DND-41 (cell line): ENCODE data around the gene NEDD4L.

Source experiments
- ATAC-seq: fragments of 200-7000 bp; cut with Tn5 transposase; 3 replicates; pipeline ENCODE4 v1.9.1; 2021; ENCODE audit warnings: low read depth; ENCODE audit not compliant: insufficient read depth
- DNase-seq: peaks from one replicate; pipeline ENCODE4 v3.0.0-alpha.2; 2020
- H2AFZ ChIP-seq: 2 replicates; pipeline ENCODE4 v1.6.0; 2012; ENCODE audit warnings: low read depth, low read length
- H3K27ac ChIP-seq: 2 replicates; pipeline ENCODE4 v1.5.1; 2012; ENCODE audit warnings: low read length, inconsistent platforms
- H3K27me3 ChIP-seq: fragments of 200-600 bp; sonication (generic); 2 replicates; pipeline ENCODE4 v1.6.0; 2012; ENCODE audit warnings: low read length, mild to moderate bottlenecking, inconsistent platforms; ENCODE audit not compliant: insufficient read depth, poor library complexity
- H3K36me3 ChIP-seq: 2 replicates; pipeline ENCODE4 v1.5.1; 2012; ENCODE audit warnings: low read length, inconsistent platforms; ENCODE audit not compliant: insufficient read depth
- H3K4me1 ChIP-seq: 2 replicates; pipeline ENCODE4 v1.5.1; 2012; ENCODE audit warnings: mild to moderate bottlenecking, low read length; ENCODE audit not compliant: insufficient read depth
- H3K4me2 ChIP-seq: 2 replicates; pipeline ENCODE4 v1.6.0; 2012; ENCODE audit warnings: mild to moderate bottlenecking, moderate library complexity, low read length, inconsistent platforms; ENCODE audit not compliant: insufficient read depth
- H3K4me3 ChIP-seq, 2 experiments: fragments of 200-600 bp in 1 of 2; shearing (Covaris generic) in 1 of 2; 2 replicates each; pipeline ENCODE4 v1.5.1; 2012 to 2016; ENCODE audit warnings: inconsistent platforms in 2 of 2, low read length in 2 of 2, mild to moderate bottlenecking in 2 of 2, low read depth in 1 of 2, moderate library complexity in 1 of 2
- H3K79me2 ChIP-seq: 2 replicates; pipeline ENCODE4 v1.6.0; 2012; ENCODE audit warnings: low read length, inconsistent platforms; ENCODE audit not compliant: insufficient read depth
- H3K9ac ChIP-seq: 2 replicates; pipeline ENCODE4 v1.6.0; 2012; ENCODE audit warnings: low read depth, mild to moderate bottlenecking, inconsistent platforms, low read length, moderate library complexity
- H3K9me3 ChIP-seq: 2 replicates; pipeline ENCODE4 v1.5.1; 2012; ENCODE audit warnings: low read length, moderate library complexity, mild to moderate bottlenecking, inconsistent platforms; ENCODE audit not compliant: insufficient read depth, severe bottlenecking
- H4K20me1 ChIP-seq: 2 replicates; pipeline ENCODE4 v1.6.0; 2012; ENCODE audit warnings: low read length; ENCODE audit not compliant: insufficient read depth
- EZH2 ChIP-seq: IDR thresholded peaks from 3 replicates; pipeline ENCODE4 v1.6.1; 2012; ENCODE audit warnings: borderline replicate concordance, low read depth, mild to moderate bottlenecking, moderate library complexity, low read length, inconsistent platforms; ENCODE audit not compliant: severe bottlenecking
- TF ChIP-seq, protein P1 (sequence below): IDR thresholded peaks from 2 replicates; pipeline ENCODE4 v1.5.1; 2012; ENCODE audit warnings: borderline replicate concordance, low read length, moderate library complexity, mild to moderate bottlenecking; ENCODE audit not compliant: poor library complexity, severe bottlenecking; ENCODE audit errors: extremely low read depth

Gene NEDD4L

DNA sequence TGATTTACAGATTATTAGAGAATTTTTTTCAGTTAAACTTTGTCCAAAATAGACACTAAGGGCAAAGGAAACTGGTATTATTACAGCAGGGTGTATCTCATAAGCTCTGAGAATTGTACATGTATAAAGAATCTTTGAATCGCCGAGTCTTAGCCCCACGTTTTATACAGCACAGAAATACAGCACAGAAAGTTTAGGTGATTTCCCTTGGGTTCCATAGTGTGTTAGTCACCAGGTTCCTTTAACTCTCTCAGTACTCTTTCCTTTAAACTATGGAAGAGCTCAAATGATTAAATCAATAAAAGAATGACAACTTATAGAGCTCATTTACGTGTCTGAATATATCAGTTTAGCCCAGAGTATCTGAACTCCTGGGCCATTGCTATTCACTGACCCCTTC is 256.8 kb downstream of the NEDD4L start:
- TF ChIP-seq, protein P1, sequence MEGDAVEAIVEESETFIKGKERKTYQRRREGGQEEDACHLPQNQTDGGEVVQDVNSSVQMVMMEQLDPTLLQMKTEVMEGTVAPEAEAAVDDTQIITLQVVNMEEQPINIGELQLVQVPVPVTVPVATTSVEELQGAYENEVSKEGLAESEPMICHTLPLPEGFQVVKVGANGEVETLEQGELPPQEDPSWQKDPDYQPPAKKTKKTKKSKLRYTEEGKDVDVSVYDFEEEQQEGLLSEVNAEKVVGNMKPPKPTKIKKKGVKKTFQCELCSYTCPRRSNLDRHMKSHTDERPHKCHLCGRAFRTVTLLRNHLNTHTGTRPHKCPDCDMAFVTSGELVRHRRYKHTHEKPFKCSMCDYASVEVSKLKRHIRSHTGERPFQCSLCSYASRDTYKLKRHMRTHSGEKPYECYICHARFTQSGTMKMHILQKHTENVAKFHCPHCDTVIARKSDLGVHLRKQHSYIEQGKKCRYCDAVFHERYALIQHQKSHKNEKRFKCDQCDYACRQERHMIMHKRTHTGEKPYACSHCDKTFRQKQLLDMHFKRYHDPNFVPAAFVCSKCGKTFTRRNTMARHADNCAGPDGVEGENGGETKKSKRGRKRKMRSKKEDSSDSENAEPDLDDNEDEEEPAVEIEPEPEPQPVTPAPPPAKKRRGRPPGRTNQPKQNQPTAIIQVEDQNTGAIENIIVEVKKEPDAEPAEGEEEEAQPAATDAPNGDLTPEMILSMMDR: no peak
- TF ChIP-seq EZH2: no peak

DNA sequence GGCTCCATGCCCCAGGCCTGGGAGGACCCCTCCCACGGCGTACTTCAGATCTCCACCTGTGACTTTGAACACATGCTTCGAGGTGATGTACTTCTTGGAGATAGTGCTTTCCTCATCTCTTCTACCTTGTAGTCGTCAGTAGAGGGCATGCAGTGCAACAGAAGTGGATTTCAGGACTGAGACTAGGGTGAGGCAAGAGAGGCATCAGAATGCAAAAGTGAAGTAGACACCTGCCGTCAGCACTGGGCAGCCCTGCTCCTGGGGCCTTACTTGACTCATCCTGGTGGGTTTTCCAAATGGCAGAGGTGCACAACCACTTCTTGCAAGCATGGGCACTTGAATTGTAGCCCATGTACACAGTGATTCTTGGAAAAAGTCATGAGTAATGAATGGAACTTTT is 258.8 kb downstream of the NEDD4L start:
- Histone ChIP-seq H3K79me2 (no peaks in the 10 kb centered on the region), H2AFZ (no peak overlapping the region), H3K27me3 (no peaks in the 10 kb centered on the region), H3K9ac (no peak overlapping the region), H3K36me3 (no peaks in the 10 kb centered on the region), H3K4me3 (no peak overlapping the region), H3K9me3 (peaks cover 5% of the 10 kb centered on the region), H3K4me1 (no peaks in the 10 kb centered on the region), H3K4me2 (no peak overlapping the region), H3K27ac (no peak overlapping the region), H4K20me1 (no peaks in the 10 kb centered on the region)
- TF ChIP-seq EZH2: no peak
- TF ChIP-seq, protein P1: no peak
- ATAC-seq (no peak), DNase-seq (no peak)

More for the DNA sequence above, 256.8 kb downstream of the NEDD4L start:
- H2AFZ ChIP-seq: no peak overlapping the region
- H3K4me2 ChIP-seq: no peak overlapping the region
- H3K79me2 ChIP-seq: no peaks in the 10 kb centered on the region
- no peak overlapping the region for H3K27ac ChIP-seq
- peaks cover under 1% of the 10 kb centered on the region for H3K9me3 ChIP-seq
- H3K4me3 ChIP-seq: no peak overlapping the region
- no peaks in the 10 kb centered on the region for H4K20me1 ChIP-seq
- no peaks in the 10 kb centered on the region for H3K4me1 ChIP-seq
- DNase-seq (no peak), ATAC-seq (no peak)
- H3K9ac ChIP-seq: no peak overlapping the region
- no peaks in the 10 kb centered on the region for H3K36me3 ChIP-seq
- no peaks in the 10 kb centered on the region for H3K27me3 ChIP-seq

DNA sequence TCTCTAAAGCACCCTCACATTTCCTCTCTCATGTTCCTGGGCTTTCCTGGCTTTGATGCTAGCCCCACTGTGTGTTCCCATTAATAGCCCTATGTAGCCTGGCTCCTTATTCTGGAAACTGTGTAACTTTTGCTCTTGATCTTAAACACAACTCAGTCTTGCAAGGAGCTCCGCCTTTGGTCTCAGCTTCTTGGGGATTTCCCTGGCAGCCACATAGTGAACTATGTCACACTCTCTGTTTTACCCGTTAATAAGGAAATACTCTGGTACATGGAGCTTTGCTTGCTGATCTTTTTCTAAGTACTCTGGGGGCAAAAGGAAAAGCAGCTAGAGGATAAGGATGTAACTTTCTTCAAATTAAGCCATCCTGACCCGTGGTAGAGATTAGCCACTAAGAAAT is 259.3 kb downstream of the NEDD4L start:
- Histone ChIP-seq H3K4me2 (no peak overlapping the region), H3K27me3 (no peaks in the 10 kb centered on the region), H2AFZ (no peak overlapping the region), H3K4me1 (no peaks in the 10 kb centered on the region), H3K27ac (no peak overlapping the region), H3K4me3 (no peak overlapping the region), H4K20me1 (no peaks in the 10 kb centered on the region), H3K9ac (no peak overlapping the region), H3K79me2 (no peaks in the 10 kb centered on the region), H3K9me3 (peaks cover 5% of the 10 kb centered on the region), H3K36me3 (no peaks in the 10 kb centered on the region)
- TF ChIP-seq, protein P1: no peak
- no peak for TF ChIP-seq EZH2
- no peak for ATAC-seq
- DNase-seq: no peak

DNA sequence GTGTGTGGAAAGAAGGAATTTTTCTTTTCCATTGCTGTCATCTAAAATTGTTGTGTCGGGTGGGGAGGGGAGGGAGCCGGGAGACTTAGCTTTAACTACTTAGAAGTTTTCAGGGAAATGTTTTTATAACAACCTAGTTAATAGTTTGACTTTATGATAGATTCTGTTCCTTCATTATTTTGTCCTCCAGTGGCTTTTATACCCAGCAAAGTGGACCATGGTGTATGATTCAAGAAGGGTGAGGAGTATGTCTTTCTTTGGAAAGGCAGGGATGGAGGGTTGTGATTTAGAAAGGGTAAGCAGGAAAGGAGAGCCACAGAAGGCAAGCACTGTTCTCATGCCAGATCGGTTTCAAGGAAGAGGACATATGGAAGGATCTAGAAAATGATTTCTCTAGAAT is 261.8 kb downstream of the NEDD4L start:
- Histone ChIP-seq H3K36me3 (no peaks in the 10 kb centered on the region), H3K27ac (no peak overlapping the region), H3K4me2 (no peak overlapping the region), H2AFZ (no peak overlapping the region), H3K79me2 (no peaks in the 10 kb centered on the region), H3K9ac (no peak overlapping the region), H4K20me1 (no peaks in the 10 kb centered on the region), H3K4me3 (no peak overlapping the region), H3K4me1 (no peaks in the 10 kb centered on the region), H3K9me3 (peaks cover 5% of the 10 kb centered on the region), H3K27me3 (no peaks in the 10 kb centered on the region)
- TF ChIP-seq EZH2: no peak
- TF ChIP-seq, protein P1: no peak
- no peak for ATAC-seq
- no peak for DNase-seq
